Thyroid gland (tissue), 4 donors: ENCODE measurements around the gene ZNF490. TPM values are rescaled to one million over a fixed set of nuclear protein-coding genes. Genes with fewer than 3 reads are reported as not detected.
"Not testable (repeated sequence)": the region's sequence is repeated elsewhere in the genome, so short reads cannot be mapped to it uniquely, and the experiment has no call there.

ENCODE experiments used
- DNase-seq, 2 donors: peaks; one replicate each; pipeline ENCODE4 v3.0.0-alpha.2; 2019
- H3K27ac ChIP-seq, 3 donors: fragments of 200-600 bp; sonication (generic); 1 replicate in 2 of 3; 2 replicates in 1 of 3; pipeline ENCODE4 v1.5.1; 2016 to 2019; ENCODE audit warnings: mild to moderate bottlenecking in 1 of 3, moderate library complexity in 1 of 3
- H3K27me3 ChIP-seq: fragments of 200-600 bp; sonication (generic); one replicate; pipeline ENCODE4 v1.5.1; 2019
- H3K36me3 ChIP-seq, 2 donors: fragments of 200-600 bp; sonication (generic); one replicate each; pipeline ENCODE4 v1.5.1; 2016 to 2019
- H3K4me1 ChIP-seq, 2 donors: fragments of 200-600 bp; sonication (generic); one replicate each; pipeline ENCODE4 v1.5.1; 2017 to 2019
- H3K4me3 ChIP-seq, 3 donors: fragments of 200-600 bp; sonication (generic); replicated peaks in 1 of 3; 1 replicate in 2 of 3; 2 replicates in 1 of 3; pipeline ENCODE4 v1.5.1; 2016; ENCODE audit warnings: mild to moderate bottlenecking in 1 of 3
- H3K9me3 ChIP-seq: fragments of 200-600 bp; sonication (generic); one replicate; pipeline ENCODE4 v1.5.1; 2017
- CTCF ChIP-seq, 6 experiments: fragments of 200-600 bp in 3 of 6; fragments of 450-650 bp in 3 of 6; sonication (generic) in 3 of 6; IDR thresholded peaks; one replicate each; pipeline ENCODE4 v1.5.1; 2016 to 2019; ENCODE audit warnings: antibody characterized with exemption in 6 of 6, mild to moderate bottlenecking in 2 of 6, inconsistent platforms in 1 of 6, moderate library complexity in 1 of 6
- POLR2A ChIP-seq, 2 donors: fragments of 450-650 bp; IDR thresholded peaks; one replicate each; pipeline ENCODE4 v1.6.1; 2017; ENCODE audit warnings: antibody characterized with exemption in 2 of 2, mild to moderate bottlenecking in 2 of 2, moderate library complexity in 1 of 2
- WGBS, 2 donors: methylation state at CpG; one replicate each; pipeline ENCODE4 v1.1.5; 2017; 5-methylcytosine and 5-hydroxymethylcytosine counted together
- intact Hi-C: fragments of 100-400 bp; cut with DNase I; formaldehyde crosslinking; loops from one replicate; pipeline ENCODE4 v1.15.1; 2023
- total RNA-seq, 4 donors: library from RNA; depleted of rRNA; stranded (reverse); fragments of >200 nt; gene quantifications; one replicate each; pipeline ENCODE4 v1.2.3, GENCODE V29; 2016

ZNF490 gene
- total RNA-seq, 4 donors from 2014 or later = 11.3 to 28.9 (median 17.5) TPM

DNA sequence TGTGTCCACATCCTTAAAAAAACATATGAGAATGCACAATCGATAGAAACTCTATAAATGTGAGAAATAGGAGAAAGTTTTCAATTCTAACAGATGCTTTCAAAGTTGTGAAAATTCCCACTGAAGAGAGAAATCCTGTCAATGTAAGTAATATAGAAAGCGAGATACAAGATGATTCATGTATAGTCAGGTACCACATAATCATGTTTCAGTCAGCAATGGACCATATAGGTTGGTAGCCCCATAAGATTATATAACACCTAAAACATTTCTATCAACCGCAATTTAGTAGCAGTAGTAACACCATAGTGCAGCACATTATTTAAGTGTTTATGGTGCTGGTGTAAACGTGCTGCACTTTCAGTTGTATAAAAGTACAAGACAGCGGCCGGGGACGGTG is 18.6 kb upstream of the ZNF490 start:
- TF ChIP-seq CTCF (IDR thresholded peaks at IDR 0.05) (no peak), POLR2A (IDR thresholded peaks at IDR 0.05) (peak in 1 of 2 donors; percentile 17)
- Histone ChIP-seq H3K4me3 (no peak overlapping the region), H3K9me3 (no peaks in the 10 kb centered on the region), H3K27me3 (no peaks in the 10 kb centered on the region), H3K4me1 (no peaks in the 10 kb centered on the region), H3K27ac (no peak overlapping the region), H3K36me3 (peaks cover 58 to 64% of the 10 kb centered on the region in 2 donors)
- intact Hi-C loops = no loop called here
- WGBS, 2 donors = 96 to 97% methylated on average over 7 of the region's 7 CpGs
- DNase-seq = no peak

DNA sequence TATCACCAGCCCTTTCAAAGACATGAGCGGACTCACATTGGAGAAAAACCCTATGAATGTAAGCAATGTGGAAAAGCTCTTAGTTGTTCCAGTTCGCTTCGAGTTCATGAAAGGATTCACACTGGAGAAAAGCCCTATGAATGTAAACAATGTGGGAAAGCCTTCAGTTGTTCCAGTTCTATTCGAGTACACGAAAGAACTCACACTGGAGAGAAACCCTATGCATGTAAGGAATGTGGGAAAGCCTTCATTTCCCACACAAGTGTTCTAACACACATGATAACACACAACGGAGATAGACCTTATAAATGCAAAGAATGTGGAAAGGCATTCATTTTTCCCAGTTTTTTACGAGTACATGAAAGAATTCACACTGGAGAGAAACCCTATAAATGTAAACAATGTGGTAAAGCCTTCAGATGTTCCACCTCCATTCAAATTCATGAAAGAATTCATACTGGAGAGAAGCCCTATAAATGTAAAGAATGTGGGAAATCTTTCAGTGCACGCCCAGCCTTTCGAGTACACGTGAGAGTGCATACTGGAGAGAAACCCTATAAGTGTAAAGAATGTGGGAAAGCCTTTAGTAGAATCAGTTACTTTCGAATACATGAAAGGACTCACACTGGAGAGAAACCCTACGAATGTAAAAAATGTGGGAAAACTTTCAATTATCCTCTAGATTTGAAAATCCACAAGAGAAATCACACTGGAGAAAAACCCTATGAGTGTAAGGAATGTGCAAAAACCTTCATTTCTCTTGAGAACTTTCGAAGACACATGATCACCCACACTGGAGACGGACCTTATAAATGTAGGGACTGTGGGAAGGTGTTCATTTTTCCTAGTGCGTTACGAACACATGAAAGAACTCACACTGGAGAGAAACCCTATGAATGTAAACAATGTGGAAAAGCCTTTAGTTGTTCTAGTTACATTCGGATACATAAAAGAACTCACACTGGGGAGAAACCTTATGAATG is 17.7 kb upstream of the ZNF490 start:
- Histone ChIP-seq H3K36me3 (peaks cover 64 to 72% of the 10 kb centered on the region in 2 donors), H3K4me1 (peaks cover 0 to under 1% of the 10 kb centered on the region in 2 donors), H3K27ac (no peak overlapping the region), H3K27me3 (no peaks in the 10 kb centered on the region), H3K9me3 (no peaks in the 10 kb centered on the region), H3K4me3 (no peak overlapping the region)
- TF ChIP-seq POLR2A (IDR thresholded peaks at IDR 0.05) (no peak), CTCF (IDR thresholded peaks at IDR 0.05) (no peak)
- WGBS, 2 donors = 97% methylated on average over 17 of the region's 17 CpGs
- DNase-seq = no peak
- intact Hi-C loops = no loop called here

DNA sequence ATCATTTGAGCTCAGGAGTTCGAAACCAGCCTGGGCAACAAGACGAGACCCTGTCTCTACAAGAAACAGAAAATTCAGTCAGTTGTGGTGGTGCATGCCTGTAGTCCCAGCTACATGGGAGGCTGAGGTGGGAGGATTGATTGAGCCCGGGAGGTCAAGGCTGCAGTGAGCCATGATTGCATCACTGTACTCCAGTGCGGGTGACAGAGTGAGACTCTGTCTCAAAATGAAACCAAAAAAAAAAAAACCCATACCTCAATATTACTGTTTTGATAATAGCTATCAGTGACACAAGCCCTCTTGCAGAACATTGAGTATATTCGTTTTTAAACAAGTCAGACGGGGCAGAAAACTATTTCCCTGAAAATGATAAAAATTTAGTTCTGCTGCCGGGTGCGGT is 16.3 kb upstream of the ZNF490 start:
- peaks cover 59 to 72% of the 10 kb centered on the region in 2 donors for H3K36me3 ChIP-seq
- no peak overlapping the region for H3K27ac ChIP-seq
- no peak for DNase-seq
- WGBS, 2 donors = 89 to 91% methylated on average over 8 of the region's 8 CpGs
- intact Hi-C loops = no loop called here
- no peaks in the 10 kb centered on the region for H3K9me3 ChIP-seq
- H3K4me1 ChIP-seq = peaks cover 0 to 11% of the 10 kb centered on the region in 2 donors
- no peak overlapping the region for H3K4me3 ChIP-seq
- no peak for TF ChIP-seq CTCF (IDR thresholded peaks at IDR 0.05)
- TF ChIP-seq POLR2A (IDR thresholded peaks at IDR 0.05) = no peak
- H3K27me3 ChIP-seq = no peaks in the 10 kb centered on the region

DNA sequence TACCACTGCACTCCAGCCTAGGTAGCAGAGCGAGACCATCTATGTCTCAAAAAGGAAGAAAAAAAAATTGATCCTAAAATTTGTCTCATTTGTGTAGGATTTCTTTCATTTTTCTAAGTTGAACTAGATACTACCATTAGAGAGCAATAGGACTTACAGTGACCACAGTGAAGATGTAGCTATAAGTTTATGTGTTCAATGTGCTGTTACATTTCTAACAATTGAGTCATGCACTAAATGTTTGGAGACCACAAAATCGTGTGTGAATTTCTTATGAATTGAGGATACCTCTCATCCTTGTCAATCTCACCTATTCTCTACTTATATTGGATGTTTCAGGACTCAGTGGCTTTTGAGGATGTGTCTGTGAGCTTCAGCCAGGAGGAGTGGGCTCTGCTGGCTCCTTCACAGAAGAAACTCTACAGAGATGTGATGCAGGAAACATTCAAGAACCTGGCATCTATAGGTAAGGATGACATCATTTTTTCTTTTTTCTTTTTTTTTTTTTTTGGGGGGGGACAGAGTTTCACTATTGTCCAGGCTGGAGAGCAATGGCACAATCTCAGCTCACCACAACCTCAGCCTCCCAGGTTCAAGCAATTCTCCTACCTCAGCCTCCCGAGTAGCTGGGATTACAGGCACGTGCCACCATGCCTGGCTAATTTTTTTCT is 12.9 kb upstream of the ZNF490 start:
- H3K4me1 ChIP-seq = peaks cover 15 to 36% of the 10 kb centered on the region in 2 donors
- H3K4me3 ChIP-seq = no peak overlapping the region
- H3K36me3 ChIP-seq = peaks cover 49 to 51% of the 10 kb centered on the region in 2 donors
- TF ChIP-seq POLR2A (IDR thresholded peaks at IDR 0.05) (no peak), CTCF (IDR thresholded peaks at IDR 0.05) (no peak)
- peak overlapping the region in 1 of 3 donors; percentile 56 for H3K27ac ChIP-seq
- DNase-seq = no peak
- WGBS, 2 donors = 91 to 92% methylated on average over 4 of the region's 4 CpGs
- no peaks in the 10 kb centered on the region for H3K27me3 ChIP-seq
- H3K9me3 ChIP-seq = no peaks in the 10 kb centered on the region
- intact Hi-C loops = no loop called here

DNA sequence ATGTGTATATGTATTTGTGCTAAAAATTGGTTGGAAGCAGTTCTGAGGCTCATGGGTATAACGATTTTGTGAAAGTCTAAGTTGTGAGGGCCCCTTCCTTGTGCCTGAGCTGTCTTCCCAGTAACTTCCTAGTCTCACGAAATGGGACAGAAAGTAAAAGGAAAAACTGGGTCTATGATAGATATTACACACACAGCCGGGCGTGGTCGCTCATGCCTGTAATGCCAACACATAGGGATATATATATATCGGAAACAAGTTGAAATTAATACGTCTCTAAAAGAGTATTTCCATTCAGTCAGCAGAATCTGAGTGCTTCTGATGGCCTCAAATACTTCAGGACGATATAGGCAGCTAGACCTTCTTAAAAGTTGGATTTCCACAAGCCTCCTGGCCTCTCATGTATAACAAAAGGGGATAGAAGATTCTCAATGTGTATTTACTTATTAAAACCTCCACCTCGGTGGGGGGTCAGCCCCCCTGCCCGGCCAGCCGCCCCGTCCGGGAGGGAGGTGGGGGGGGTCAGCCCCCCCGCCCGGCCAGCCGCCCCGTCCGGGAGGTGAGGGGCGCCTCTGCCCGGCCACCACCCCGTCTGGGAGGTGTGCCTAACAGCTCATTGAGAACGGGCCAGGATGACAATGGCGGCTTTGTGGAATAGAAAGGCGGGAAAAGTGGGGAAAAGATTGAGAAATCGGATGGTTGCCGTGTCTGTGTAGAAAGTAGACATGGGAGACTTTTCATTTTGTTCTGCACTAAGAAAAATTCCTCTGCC is 10.8 kb upstream of the ZNF490 start:
- Histone ChIP-seq H3K27ac (peak overlapping the region; percentile 12 to 74 (median 54)), H3K4me1 (peaks cover 27 to 52% of the 10 kb centered on the region in 2 donors), H3K36me3 (peaks cover 28 to 33% of the 10 kb centered on the region in 2 donors)
- WGBS, 2 donors = 53 to 59% methylated on average over 19 to 25 of the region's 26 CpGs
- H3K9me3 ChIP-seq, H3K27me3 ChIP-seq, DNase-seq, intact Hi-C loops, H3K4me3 ChIP-seq: not testable (repeated sequence)
